HepG2 (cell line): Measurements from ENCODE around the gene JOSD2.

Source experiments
- ATM ChIP-seq: fragments of 450-650 bp; IDR thresholded peaks from 2 replicates; pipeline ENCODE4 v1.7.1; 2017; ENCODE audit warnings: mild to moderate bottlenecking, borderline replicate concordance
- GATAD2A ChIP-seq: IDR thresholded peaks from 2 replicates; pipeline ENCODE4 v1.6.1; 2016
- PHF21A ChIP-seq: sonication (generic); formaldehyde crosslinking; IDR thresholded peaks from 2 replicates; pipeline ENCODE4 v1.5.0; 2020; ENCODE audit warnings: mild to moderate bottlenecking, missing genetic modification reagents
- POLR2AphosphoS5 ChIP-seq: IDR thresholded peaks from 2 replicates; pipeline ENCODE4 v1.6.1; 2012; ENCODE audit warnings: low read depth, low read length
- SP4 ChIP-seq: sonication (generic); formaldehyde crosslinking; IDR thresholded peaks from 2 replicates; pipeline ENCODE4 v1.8.1; 2023; ENCODE audit warnings: mild to moderate bottlenecking, missing genetic modification reagents
- TAF1 ChIP-seq: sonication (generic); formaldehyde crosslinking; IDR thresholded peaks from 2 replicates; pipeline ENCODE4 v1.4.0; 2020; ENCODE audit warnings: missing genetic modification reagents
- ZNF12 ChIP-seq: sonication (generic); formaldehyde crosslinking; IDR thresholded peaks from 2 replicates; pipeline ENCODE4 v1.5.0; 2020; ENCODE audit warnings: missing genetic modification reagents
- ZNF484 ChIP-seq: sonication (generic); formaldehyde crosslinking; IDR thresholded peaks from 2 replicates; pipeline ENCODE4 v1.5.1; 2020; ENCODE audit warnings: mild to moderate bottlenecking, low read depth, missing genetic modification reagents, borderline replicate concordance

DNA sequence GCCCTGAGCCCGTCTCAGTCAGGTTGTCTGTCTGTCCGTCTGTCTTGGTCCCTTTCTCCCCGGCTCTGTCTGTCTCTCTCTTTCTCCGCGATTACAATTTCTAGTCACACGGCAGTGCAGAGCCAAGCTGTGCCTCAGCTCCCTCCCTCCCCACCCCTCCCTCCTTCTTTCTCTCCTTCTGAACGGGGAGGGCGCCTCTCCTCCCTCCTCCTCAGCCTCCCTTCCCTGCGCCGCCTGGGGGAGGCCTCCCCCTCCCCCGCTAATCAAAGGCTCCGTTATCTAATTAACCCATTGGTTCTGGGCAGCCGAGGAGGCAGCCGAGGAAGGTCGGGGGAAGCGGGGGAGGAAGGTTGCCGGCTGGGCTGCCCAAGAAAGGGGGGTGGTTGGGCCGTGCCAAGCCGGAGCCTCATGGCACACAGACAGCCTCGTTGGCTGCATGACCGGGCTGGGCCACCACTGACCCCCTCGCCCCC, 40.8 kb upstream of the JOSD2 start:
- TF ChIP-seq SP4 (CRISPR knock-in tag) (no peak), ZNF12 (CRISPR knock-in tag) (no peak), PHF21A (CRISPR knock-in tag) (no peak), TAF1 (CRISPR knock-in tag) (no peak), ATM (no peak), ZNF484 (CRISPR knock-in tag) (no peak), POLR2AphosphoS5 (no peak), GATAD2A (CRISPR knock-in tag) (no peak)
